Body of pancreas (tissue), 4 donors: Measurements from ENCODE around the gene SYT9.

ENCODE experiments used
- POLR2A ChIP-seq, 3 donors: fragments of 450-650 bp; IDR thresholded peaks; one replicate each; pipeline ENCODE4 v1.6.1; 2016; ENCODE audit warnings: antibody characterized with exemption in 3 of 3, mild to moderate bottlenecking in 2 of 3
- TF ChIP-seq, protein P1 (sequence below), 7 experiments: fragments of 450-650 bp in 4 of 7; fragments of 200-600 bp in 3 of 7; sonication (generic) in 3 of 7; IDR thresholded peaks; one replicate each; pipeline ENCODE4 v1.5.1; 2016 to 2019; ENCODE audit warnings: antibody characterized with exemption in 7 of 7

DNA sequence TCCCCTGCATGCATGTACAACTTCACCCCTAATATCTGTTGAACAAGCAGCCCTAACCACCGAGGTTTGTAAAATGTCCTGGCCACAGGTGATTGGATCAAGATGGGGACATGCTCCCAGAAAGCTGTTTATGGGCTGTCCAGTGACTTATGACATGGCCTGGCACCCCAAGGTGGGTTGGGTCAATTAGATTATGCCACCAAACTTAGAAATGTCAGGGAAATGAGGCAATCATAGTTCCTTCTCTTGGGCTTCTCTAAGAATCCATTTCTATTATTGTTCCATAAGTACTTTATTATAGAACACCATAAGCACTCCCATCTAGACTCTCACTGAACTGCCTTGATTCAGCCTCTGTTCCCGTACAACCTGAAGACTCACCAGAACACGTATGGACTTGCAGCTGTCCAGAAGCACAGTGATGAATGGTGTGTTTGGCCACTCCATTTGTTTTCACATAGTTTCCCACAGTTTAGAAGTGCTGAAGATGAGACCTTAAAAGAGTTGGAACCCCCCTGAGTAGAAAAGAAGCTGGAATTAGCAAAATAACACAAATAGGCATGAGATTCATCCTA, 188.1 kb downstream of the SYT9 start:
- TF ChIP-seq, protein P1, sequence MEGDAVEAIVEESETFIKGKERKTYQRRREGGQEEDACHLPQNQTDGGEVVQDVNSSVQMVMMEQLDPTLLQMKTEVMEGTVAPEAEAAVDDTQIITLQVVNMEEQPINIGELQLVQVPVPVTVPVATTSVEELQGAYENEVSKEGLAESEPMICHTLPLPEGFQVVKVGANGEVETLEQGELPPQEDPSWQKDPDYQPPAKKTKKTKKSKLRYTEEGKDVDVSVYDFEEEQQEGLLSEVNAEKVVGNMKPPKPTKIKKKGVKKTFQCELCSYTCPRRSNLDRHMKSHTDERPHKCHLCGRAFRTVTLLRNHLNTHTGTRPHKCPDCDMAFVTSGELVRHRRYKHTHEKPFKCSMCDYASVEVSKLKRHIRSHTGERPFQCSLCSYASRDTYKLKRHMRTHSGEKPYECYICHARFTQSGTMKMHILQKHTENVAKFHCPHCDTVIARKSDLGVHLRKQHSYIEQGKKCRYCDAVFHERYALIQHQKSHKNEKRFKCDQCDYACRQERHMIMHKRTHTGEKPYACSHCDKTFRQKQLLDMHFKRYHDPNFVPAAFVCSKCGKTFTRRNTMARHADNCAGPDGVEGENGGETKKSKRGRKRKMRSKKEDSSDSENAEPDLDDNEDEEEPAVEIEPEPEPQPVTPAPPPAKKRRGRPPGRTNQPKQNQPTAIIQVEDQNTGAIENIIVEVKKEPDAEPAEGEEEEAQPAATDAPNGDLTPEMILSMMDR (IDR thresholded peaks at IDR 0.05), result no peak
- no peak for TF ChIP-seq POLR2A (IDR thresholded peaks at IDR 0.05)
